Muscle layer of duodenum (tissue), 2 donors: ENCODE data around the gene IDH3G.

Experiments used
- H3K27ac ChIP-seq: one replicate; pipeline ENCODE4 v1.7.0; 2013; ENCODE audit warnings: mild to moderate bottlenecking, low read length
- H3K27me3 ChIP-seq: one replicate; pipeline ENCODE4 v1.7.0; 2013; ENCODE audit warnings: low read depth, mild to moderate bottlenecking, control low read depth, low read length
- H3K36me3 ChIP-seq, 2 donors: one replicate each; pipeline ENCODE4 v1.7.0; 2013; ENCODE audit warnings: low read length in 2 of 2, control low read depth in 1 of 2, mild to moderate bottlenecking in 1 of 2; ENCODE audit not compliant: insufficient read depth in 2 of 2, control insufficient read depth in 1 of 2
- H3K4me1 ChIP-seq, 2 donors: one replicate each; pipeline ENCODE4 v1.7.0; 2013; ENCODE audit warnings: low read length in 2 of 2, mild to moderate bottlenecking in 2 of 2, control low read depth in 1 of 2, moderate library complexity in 1 of 2; ENCODE audit not compliant: insufficient read depth in 2 of 2, control insufficient read depth in 1 of 2
- H3K4me3 ChIP-seq, 2 donors: one replicate each; pipeline ENCODE4 v1.7.0; 2013; ENCODE audit warnings: low read length in 2 of 2, low read depth in 1 of 2, mild to moderate bottlenecking in 1 of 2
- H3K9me3 ChIP-seq, 2 donors: one replicate each; pipeline ENCODE4 v1.7.0; 2013; ENCODE audit warnings: low read length in 2 of 2, control low read depth in 1 of 2, mild to moderate bottlenecking in 1 of 2; ENCODE audit not compliant: control insufficient read depth in 1 of 2
- donor health status: healthy.

The IDH3G gene

DNA sequence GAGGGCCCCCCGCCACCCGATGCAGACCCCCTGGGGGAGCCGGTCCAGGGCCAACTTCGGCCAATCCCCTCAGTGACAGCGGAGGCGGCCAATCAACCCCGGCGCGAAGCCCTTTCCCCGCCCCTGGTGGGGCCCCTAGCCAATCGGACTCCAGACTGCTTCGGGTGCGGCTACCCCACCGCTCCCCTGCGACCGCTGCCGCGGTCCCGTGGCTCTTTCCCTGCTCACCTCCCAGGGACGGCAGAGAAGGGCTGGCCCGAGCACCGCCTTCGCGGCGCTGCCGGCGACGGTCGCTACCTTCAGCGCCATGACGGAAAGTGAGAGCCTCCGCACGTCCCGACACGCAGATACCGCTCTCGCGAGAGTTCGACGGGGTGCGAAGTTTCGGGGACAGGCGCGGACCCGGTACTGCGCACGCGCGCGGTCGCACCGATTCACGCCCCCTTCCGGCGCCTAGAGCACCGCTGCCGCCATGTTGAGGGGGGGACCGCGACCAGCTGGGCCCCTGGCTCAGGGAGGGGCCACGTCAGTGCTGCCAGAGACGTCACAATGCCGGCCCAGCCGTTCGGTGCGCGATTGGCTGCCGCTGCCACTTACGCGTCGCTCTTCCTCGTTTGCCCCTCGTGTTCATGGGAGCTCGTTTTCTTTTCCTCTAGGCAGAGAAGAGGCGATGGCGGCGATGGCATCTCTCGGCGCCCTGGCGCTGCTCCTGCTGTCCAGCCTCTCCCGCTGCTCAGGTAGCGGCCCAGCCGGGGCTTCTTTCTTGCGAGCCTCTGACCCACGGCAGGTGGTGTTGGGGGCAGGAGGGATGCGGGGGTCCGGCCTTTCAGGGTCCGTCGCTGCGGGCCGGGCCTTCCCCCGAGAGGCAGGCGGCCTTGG is at the start of gene IDH3G, which contains the start of gene SSR4:
Gene IDH3G, minus strand, starts transcription at position 358 of the 879 bp plus-strand sequence. Its CDS starts 49 bp downstream, at position 309.
Gene SSR4, plus strand, starts transcription at position 651 of the 879 bp plus-strand sequence. Its CDS starts 20 bp downstream, at position 671.
- H3K4me3 ChIP-seq, result peak within 1 kb of the TSS; percentile 75 to 76
- H3K4me1 ChIP-seq, result peaks cover 0 to 26% of the 10 kb centered on the region in 2 donors
- peaks cover 0 to 13% of the 10 kb centered on the region in 2 donors for H3K36me3 ChIP-seq

DNA sequence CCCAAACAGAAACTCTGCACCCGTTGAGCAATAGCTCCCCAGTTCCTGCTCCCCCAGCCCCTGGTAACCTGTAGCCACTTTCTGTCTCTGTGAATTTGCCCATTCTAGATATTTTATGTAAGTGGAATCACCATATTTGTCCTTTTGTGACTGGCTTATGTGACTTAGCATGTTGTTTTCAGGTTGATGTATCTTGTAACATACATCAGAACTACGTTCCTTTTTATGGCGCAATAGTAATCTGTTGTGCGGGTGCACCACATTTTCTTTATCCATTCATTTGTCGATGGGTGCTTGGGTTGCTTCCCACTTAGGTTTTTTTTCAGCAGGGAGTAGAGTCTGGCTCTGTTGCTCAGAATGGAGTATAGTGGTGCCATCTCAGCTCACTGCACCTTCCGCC is 42.7 kb upstream of the IDH3G start:
- Histone ChIP-seq H3K27me3 (no peaks in the 10 kb centered on the region), H3K36me3 (no peaks in the 10 kb centered on the region), H3K4me3 (no peak overlapping the region), H3K4me1 (no peaks in the 10 kb centered on the region), H3K27ac (no peak overlapping the region), H3K9me3 (no peaks in the 10 kb centered on the region)

More for the DNA sequence above, at the start of gene IDH3G, which contains the start of gene SSR4:
- Histone ChIP-seq H3K27ac (peak within 1 kb of the TSS; percentile 84), H3K27me3 (no peaks in the 10 kb centered on the region), H3K9me3 (no peaks in the 10 kb centered on the region)

DNA sequence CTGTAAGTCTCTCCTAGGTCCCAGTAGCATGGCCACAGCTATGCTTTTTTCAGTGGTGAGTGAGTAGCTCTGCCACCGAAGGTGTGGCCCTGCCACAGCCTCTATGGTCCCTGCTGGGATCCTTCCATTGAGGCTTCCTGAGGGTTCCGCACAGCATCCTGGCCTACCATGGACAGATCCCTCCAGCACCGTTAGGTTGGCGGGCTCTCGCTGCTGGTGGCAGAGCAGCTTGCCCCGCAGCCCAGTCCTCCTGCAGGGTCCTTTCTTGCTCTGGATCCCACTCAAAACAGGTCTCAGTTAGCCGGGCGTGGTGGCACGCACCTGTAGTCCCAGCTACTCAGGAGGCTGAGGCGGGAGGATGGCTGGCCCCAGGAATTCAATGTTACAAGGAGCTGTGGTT is 38.6 kb upstream of the IDH3G start:
- H3K27me3 ChIP-seq, result no peaks in the 10 kb centered on the region
- no peaks in the 10 kb centered on the region for H3K9me3 ChIP-seq
- peaks cover 0 to 17% of the 10 kb centered on the region in 2 donors for H3K4me1 ChIP-seq
- H3K36me3 ChIP-seq, result no peaks in the 10 kb centered on the region
- H3K4me3 ChIP-seq, result no peak overlapping the region
- H3K27ac ChIP-seq, result no peak overlapping the region

DNA sequence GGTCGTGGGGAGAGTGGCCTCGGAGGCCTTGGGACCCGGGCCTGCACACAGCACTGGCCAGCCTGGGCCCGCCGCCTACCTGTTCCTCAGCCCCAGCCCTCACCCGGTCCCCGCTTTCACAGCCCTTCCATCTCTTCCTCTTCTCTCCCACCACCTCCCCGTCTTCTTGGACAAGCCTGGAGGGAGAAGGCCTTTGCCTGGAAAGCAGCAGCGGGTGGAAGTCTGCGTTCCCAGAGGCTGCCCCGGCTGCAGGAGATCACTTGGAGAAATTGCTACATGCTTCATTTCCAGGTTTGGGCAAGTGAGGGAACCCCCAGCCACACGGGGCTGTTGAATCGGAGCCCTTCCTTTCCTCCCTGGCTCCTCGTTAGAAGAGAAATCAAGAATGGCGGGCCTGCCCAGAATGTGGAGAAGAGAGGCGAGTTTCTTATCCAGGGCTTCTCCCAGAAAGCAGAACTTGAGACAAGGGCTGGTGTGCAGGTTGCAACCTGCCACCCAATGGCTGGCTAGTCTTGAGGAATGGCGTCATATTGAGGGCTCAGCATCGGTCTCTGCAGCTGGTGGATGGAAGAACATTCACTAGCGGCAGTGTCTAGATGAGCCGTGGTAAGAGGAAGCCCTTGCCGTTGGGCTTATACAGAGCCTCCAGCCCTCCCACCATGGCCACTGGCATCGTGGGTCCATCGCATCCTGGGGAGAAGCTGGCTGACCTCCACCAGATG is 37.4 kb upstream of the IDH3G start:
- no peak overlapping the region for H3K4me3 ChIP-seq
- H3K4me1 ChIP-seq, result peaks cover 0 to 20% of the 10 kb centered on the region in 2 donors
- H3K27me3 ChIP-seq, result peaks cover 4% of the 10 kb centered on the region
- no peaks in the 10 kb centered on the region for H3K9me3 ChIP-seq
- H3K36me3 ChIP-seq, result no peaks in the 10 kb centered on the region
- H3K27ac ChIP-seq, result no peak overlapping the region

DNA sequence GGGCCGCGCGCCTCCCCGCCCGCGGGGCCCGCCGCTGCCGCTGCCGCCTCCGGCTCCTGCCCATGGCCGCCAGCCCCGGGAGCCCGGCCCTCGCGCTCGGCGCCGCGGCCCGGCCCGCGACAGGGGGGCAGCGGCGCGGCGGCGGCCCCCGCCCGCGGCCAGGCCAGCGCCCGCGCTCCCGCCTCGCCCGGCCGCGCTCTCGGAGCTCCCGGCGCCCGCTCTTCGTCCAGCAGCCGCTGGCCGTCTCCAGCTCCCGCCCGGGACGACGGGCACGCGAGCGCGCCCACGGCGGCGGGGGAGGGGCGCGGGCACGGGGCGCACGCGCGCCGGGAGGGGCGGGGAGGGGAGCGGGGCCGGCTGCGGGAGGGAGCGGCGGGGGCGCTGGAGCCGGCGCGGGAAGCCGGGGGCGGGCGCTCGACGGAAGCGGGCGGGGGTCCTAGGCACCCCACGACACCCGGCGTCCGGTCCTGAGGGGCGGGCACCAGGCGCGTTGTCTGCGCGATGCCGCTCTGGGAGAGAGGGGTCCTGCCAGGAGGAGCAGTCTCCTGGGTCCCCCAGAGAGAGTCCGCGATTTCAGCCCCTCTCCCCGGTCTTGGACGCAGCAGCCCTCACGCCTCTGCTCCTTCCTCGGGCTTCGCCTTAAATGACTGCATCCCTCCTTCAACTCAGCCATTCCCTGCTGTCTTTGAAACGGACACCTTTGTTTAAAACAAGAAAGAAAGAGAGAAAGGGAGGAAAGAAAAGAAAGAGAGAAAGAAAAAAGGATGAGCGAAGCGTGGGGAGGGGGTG is 36.7 kb upstream of the IDH3G start:
- Histone ChIP-seq H3K27ac (no peak overlapping the region), H3K4me1 (peaks cover 0 to 20% of the 10 kb centered on the region in 2 donors), H3K9me3 (no peaks in the 10 kb centered on the region), H3K36me3 (no peaks in the 10 kb centered on the region), H3K4me3 (no peak overlapping the region), H3K27me3 (peaks cover 4% of the 10 kb centered on the region)

DNA sequence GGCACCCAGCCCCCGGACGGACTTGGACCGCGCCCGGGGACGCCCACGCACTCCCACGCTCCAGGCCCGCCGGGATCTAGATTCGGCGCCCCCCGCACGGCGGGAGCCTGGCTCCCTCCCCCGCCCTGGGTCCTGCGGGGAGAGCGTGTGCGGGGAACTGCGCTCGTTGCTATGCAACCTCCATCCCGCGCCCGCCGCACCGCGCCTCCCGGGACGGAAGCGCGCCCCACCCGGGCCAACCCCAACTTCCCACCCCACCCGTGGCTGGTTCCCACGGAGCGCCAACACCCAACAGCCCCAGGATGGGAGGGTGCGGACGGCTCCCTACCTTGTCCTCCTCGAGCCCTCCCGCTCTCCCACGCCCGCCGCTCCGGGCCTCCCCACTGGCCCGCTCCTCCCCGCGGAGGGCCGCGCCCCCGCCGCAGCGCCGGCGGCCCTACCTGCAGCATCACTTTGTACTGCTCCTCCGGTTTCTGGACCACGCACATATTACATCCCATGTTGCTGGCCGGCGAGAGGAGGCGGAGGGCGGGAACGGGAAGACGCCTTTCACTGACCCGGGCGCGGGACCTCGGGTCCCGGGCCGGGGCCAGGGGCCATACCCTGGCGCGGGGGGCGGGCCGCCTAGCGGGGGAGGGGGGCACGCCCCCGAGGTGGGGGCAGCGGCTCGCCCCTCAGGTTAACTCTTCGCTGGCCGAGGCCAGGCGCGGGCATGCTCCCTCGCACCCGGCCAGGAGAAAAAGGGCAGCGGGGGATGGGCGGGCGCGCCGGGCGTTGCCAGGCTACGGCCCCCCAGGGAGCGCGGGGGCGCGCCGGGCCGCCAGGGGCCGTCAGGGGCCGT is 35.8 kb upstream of the IDH3G start, which contains the start of gene PDZD4:
Gene PDZD4, minus strand, starts transcription at position 746 of the 841 bp plus-strand sequence. Its CDS starts 246 bp downstream, at position 500.
- Histone ChIP-seq H3K4me3 (peak within 1 kb of the TSS in 1 of 2 donors; percentile 64), H3K9me3 (no peaks in the 10 kb centered on the region), H3K36me3 (no peaks in the 10 kb centered on the region), H3K27ac (no peak within 1 kb of the TSS), H3K4me1 (peaks cover 0 to 20% of the 10 kb centered on the region in 2 donors), H3K27me3 (peaks cover 4% of the 10 kb centered on the region)

DNA sequence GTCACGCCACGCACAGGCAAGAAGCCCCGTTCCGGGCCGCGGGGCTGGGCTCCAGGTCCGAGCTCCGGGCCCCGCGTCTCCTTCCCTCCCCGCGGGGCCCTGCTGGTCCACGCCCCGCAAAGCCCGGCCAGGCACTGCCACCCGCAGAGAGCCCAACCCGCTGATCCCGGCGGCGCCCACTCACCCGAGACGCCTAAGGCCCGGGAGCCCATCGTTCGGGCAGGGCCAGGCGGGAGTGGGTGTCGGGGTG is 35.3 kb upstream of the IDH3G start:
- peaks cover 0 to 20% of the 10 kb centered on the region in 2 donors for H3K4me1 ChIP-seq
- no peak overlapping the region for H3K27ac ChIP-seq
- no peaks in the 10 kb centered on the region for H3K36me3 ChIP-seq
- no peaks in the 10 kb centered on the region for H3K9me3 ChIP-seq
- H3K27me3 ChIP-seq, result peaks cover 4% of the 10 kb centered on the region
- H3K4me3 ChIP-seq, result peak overlapping the region in 1 of 2 donors; percentile 64

DNA sequence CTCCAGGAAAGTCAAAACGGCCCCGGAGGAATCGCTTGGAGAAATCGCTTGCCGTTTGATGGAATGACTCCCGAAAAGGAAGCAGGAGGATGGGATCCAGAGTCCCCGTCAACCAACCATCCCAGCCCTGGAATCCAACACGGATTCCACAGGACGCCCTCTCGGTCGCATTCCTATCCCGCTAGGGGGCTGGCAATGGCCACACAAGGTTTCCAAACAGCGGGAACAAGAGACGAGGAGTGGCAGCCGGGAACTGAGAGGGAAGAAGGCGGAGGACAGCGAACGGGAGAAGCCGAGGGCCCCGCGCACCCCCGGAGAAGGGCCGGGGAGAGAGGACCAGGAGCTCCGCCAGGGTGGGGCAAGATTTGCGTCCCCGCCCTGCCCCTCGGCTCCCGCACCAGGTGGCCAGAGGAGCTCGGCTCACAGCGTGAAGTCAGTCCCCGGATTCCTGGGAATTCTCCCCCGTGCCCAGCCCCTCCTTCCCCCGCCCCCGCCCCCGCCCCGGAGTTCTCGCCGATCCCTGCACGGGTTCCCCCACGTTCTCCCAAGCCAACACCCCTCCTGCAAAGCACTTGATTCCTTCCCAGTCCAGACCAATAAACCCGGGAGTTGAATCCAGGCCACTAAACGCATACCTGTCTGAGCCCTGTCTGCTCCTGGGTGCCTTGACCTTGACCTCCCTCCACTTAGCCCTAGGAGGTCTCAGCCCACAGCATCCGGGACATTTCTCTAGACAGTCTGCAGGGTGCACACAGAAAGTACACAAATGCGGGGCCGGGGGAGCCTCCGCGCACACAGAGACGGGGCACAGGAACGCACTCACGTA is 34.8 kb upstream of the IDH3G start:
- Histone ChIP-seq H3K4me1 (peaks cover 0 to 20% of the 10 kb centered on the region in 2 donors), H3K4me3 (peak overlapping the region; percentile 11 to 64), H3K9me3 (no peaks in the 10 kb centered on the region), H3K36me3 (no peaks in the 10 kb centered on the region), H3K27me3 (peaks cover 4% of the 10 kb centered on the region), H3K27ac (no peak overlapping the region)

DNA sequence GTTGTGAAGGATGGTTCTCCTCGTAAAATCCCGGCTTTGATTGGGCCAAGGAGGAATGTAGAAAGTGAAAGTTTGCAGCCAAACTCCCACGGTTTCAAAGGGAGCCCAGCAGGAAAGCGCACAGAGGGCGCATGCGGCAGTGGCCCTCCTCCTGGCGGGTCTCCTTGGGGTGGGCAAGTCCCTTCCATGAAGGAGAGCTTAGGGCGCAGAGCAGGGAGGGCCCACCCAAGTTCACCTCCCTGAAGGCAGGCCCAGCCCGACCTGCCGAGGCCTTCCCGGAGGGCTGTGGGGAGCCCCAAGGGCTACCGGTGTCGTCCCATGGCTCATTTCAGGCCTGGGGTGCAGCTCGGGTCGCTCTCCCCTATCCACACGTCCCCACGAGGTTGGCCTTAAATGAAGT is 34.1 kb upstream of the IDH3G start:
- Histone ChIP-seq H3K9me3 (no peaks in the 10 kb centered on the region), H3K36me3 (no peaks in the 10 kb centered on the region), H3K27me3 (peaks cover 4% of the 10 kb centered on the region), H3K4me1 (peaks cover 0 to 20% of the 10 kb centered on the region in 2 donors), H3K4me3 (peak overlapping the region; percentile 11 to 50), H3K27ac (no peak overlapping the region)

DNA sequence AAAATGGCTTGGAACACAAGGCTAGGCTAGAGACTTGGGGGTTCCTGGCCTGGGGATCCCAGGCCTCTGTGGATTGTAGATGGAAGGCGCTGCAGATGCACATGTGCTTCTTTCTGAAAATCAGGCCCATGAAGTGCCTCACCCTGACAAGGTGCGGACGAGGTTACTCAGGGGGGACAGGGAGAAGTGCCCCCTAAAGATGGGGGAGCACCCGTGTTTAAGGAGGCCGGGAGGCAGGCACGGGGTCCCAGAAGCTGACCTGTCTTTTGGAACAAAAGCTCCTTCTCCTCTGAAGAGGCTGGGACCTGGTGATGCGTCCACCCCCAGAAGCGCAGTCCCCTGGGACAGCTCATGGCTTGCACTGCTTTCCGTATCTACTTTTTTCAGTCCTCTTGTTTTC is 33.7 kb upstream of the IDH3G start:
- H3K27ac ChIP-seq, result no peak overlapping the region
- peak overlapping the region in 1 of 2 donors; percentile 50 for H3K4me3 ChIP-seq
- peaks cover 0 to 20% of the 10 kb centered on the region in 2 donors for H3K4me1 ChIP-seq
- no peaks in the 10 kb centered on the region for H3K9me3 ChIP-seq
- no peaks in the 10 kb centered on the region for H3K36me3 ChIP-seq
- peaks cover 4% of the 10 kb centered on the region for H3K27me3 ChIP-seq
